ENCODE data around the gene PVALB. TPM values are rescaled to one million over a fixed set of nuclear protein-coding genes. Genes with fewer than 3 reads are reported as not detected.
A peak's percentile ranks its signal among the peaks of the same experiment; 100 is the strongest.

Gene PVALB
- total and polyA plus RNA-seq, 2 experiments from 2014 or later: not detected

DNA sequence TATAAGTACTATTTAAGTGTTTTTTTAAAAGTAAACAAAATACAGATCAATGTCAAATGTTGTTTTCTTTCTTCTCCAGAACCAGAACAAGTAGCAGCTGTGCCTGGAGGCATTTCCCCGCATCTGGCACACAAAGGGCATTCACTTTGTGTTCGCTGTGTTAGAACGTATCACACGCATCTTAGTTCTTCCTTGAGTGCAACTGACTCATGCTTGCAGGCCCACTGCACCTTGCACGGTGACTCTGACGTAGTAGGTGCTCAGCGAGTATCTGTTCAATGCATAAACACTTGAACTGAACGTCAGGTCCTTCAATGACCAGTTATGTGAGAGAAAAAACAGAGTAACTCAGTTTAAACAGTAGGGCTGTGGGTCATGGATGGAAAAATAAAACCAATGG is 44.4 kb downstream of the PVALB start:
- H3K36me3 ChIP-seq: no peaks in the 10 kb centered on the region
- H3K4me3 ChIP-seq: no peak overlapping the region
- H3K27ac ChIP-seq: no peak overlapping the region
- no peak for DNase-seq (ENCODE audit: low read depth in 1 of 2, low spot score in 1 of 2)
- TF ChIP-seq, protein P1, sequence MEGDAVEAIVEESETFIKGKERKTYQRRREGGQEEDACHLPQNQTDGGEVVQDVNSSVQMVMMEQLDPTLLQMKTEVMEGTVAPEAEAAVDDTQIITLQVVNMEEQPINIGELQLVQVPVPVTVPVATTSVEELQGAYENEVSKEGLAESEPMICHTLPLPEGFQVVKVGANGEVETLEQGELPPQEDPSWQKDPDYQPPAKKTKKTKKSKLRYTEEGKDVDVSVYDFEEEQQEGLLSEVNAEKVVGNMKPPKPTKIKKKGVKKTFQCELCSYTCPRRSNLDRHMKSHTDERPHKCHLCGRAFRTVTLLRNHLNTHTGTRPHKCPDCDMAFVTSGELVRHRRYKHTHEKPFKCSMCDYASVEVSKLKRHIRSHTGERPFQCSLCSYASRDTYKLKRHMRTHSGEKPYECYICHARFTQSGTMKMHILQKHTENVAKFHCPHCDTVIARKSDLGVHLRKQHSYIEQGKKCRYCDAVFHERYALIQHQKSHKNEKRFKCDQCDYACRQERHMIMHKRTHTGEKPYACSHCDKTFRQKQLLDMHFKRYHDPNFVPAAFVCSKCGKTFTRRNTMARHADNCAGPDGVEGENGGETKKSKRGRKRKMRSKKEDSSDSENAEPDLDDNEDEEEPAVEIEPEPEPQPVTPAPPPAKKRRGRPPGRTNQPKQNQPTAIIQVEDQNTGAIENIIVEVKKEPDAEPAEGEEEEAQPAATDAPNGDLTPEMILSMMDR (IDR thresholded peaks at IDR 0.05; ENCODE audit: low read depth, low read length): no peak
- no peaks in the 10 kb centered on the region for H3K27me3 ChIP-seq
- H3K9me3 ChIP-seq (ENCODE audit: low read depth): no peaks in the 10 kb centered on the region
- H3K4me1 ChIP-seq (ENCODE audit: low read depth): no peaks in the 10 kb centered on the region

DNA sequence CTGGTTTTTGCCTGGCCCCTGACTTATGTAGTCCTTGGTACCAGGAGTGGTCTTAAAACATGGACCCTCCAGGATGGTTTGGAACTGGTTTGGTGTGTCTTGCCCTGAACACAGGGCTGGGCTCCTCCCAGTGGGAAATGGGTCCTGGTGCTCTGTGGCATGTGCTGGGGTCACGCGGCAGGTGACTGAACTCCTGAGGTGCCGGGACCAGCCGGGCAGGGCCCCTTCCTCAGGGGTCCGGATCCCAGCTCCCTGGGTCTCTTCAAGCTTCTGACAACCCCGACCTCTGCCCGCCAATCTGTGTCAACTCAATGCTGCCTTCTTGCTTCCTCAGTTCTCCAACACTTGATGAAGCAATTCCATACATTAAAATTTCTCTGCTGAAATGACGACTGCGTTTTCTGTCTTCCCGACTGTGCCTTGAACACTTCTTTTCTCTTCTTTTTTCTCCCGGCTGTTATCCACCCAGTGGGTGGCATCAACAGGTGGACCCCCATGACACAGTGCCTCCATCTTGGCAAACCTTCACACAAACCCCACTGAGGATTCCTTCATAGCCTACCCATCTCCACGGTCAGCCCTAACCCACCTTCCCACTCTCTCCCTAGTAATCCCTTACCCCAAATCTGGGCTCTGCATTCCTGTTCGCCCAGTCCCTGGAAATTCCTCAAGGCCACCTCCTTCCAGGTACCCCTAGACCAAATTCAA is 45.3 kb downstream of the PVALB start:
- DNase-seq (ENCODE audit: low read depth in 1 of 2, low spot score in 1 of 2): no peak
- TF ChIP-seq, protein P1 (IDR thresholded peaks at IDR 0.05; ENCODE audit: low read depth, low read length): no peak
- no peaks in the 10 kb centered on the region for H3K9me3 ChIP-seq (ENCODE audit: low read depth)
- H3K36me3 ChIP-seq: no peaks in the 10 kb centered on the region
- no peak overlapping the region for H3K27ac ChIP-seq
- H3K27me3 ChIP-seq: no peaks in the 10 kb centered on the region
- H3K4me3 ChIP-seq: no peak overlapping the region
- H3K4me1 ChIP-seq (ENCODE audit: low read depth): no peaks in the 10 kb centered on the region

DNA sequence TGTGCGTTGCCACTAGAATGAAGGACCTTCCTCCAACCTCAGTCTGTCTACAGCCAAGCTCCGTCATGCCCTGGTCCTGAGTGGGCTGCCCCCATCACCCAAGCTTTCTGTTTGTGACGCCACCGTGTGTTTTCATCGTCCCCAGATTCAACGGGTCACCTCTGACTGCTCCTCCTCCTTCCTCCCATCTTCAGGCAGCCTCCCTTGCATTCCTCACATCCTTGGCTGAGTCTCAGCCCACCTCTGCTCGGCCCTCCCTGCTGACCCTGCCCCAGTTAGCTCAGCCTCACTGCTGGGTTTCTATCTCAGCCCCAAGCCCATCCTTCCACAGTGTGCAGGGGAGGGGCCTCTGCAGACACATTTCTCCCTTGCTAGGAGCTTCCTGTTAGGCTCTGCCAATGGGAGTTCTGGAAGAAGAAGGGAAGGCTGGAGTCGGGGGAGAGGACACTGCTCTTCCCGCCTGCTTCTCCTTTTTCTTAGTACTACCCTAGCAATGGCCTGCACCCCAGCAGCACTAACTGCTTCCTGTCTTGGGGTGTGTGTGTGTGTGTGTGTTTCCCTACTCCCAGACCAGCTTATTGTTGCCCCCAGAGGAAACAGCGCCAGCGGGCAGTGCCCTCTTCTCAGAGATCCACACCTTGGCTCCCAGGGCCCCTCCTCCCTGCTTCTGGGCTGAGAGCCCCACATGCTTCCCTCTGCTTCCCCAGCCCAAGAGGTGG is 46.2 kb downstream of the PVALB start:
- Histone ChIP-seq H3K27ac (no peak overlapping the region), H3K27me3 (no peaks in the 10 kb centered on the region), H3K9me3 (ENCODE audit: low read depth) (no peaks in the 10 kb centered on the region), H3K36me3 (no peaks in the 10 kb centered on the region), H3K4me1 (ENCODE audit: low read depth) (no peaks in the 10 kb centered on the region), H3K4me3 (no peak overlapping the region)
- TF ChIP-seq, protein P1 (IDR thresholded peaks at IDR 0.05; ENCODE audit: low read depth, low read length): no peak
- DNase-seq (ENCODE audit: low read depth in 1 of 2, low spot score in 1 of 2): peak in 1 of 2 donors; percentile 22

DNA sequence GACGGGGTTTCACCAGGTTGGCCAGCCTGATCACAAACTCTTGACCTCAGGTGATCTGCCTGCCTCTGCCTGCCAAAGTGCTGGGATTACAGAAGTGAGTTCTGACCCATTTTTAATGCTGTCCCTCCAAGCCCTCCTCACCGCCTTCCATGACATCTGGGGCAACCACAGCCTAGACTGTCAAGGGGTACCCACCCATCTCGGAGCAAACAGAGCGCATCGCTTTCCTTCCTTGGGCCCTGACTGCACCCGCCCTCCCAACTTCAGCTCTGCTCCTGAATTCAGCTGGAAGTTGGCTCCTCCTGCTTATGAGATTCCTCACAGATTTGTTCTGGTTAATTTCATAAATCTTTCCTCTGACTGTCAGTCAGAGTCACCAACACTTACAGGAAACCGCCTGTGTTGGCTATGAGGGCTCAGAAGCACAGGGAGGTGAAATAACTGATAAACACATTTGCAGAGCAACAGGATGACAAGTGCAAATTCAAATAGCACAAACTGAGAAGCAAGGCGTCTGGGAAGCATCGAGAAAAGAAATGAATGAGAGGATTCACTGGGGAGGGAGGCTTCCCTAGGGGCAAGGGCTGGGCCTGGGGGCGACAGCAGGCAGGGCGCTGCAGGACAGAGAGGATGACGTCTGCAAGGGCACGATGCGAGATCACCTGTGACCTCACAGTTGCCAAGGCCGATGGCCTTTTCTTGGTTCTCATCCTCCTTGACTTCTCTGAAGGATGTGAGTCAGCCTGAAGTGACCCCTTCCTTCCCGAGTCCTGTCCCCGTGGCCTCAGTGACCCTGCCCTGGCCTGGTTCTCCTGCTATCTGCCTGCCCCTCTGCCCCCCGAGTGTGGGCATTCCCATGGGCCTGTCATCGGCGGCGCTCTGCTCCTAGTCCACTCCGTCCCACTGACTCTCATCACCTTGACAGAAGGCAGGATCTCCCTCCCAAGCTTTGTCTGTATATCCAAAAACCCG is 47.0 kb downstream of the PVALB start:
- Histone ChIP-seq H3K36me3 (no peaks in the 10 kb centered on the region), H3K4me1 (ENCODE audit: low read depth) (no peaks in the 10 kb centered on the region), H3K4me3 (no peak overlapping the region), H3K27ac (no peak overlapping the region), H3K9me3 (ENCODE audit: low read depth) (no peaks in the 10 kb centered on the region), H3K27me3 (no peaks in the 10 kb centered on the region)
- no peak for DNase-seq (ENCODE audit: low read depth in 1 of 2, low spot score in 1 of 2)
- TF ChIP-seq, protein P1 (IDR thresholded peaks at IDR 0.05; ENCODE audit: low read depth, low read length): no peak

DNA sequence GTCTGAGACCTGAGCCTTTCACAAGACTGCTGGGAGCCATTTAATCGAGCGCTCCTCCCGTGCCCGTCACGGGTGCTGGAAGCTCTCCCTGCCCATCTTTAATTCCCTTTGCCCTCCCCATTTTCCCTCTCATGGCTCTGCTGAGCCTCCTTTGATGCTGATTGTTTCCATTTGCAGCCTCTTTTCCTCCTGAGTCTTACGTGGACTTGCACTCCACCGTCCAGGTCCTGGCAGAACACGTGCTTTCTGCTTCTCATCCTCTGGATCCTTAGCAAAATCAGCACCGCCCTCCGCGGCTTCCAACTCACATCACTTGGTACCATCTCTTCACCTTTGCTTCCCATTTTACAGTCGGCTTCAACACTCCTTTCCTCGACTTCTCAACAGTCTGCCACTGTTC is 48.2 kb downstream of the PVALB start:
- Histone ChIP-seq H3K27ac (no peak overlapping the region), H3K4me1 (ENCODE audit: low read depth) (no peaks in the 10 kb centered on the region), H3K4me3 (no peak overlapping the region), H3K9me3 (ENCODE audit: low read depth) (no peaks in the 10 kb centered on the region), H3K36me3 (no peaks in the 10 kb centered on the region), H3K27me3 (no peaks in the 10 kb centered on the region)
- TF ChIP-seq, protein P1 (IDR thresholded peaks at IDR 0.05; ENCODE audit: low read depth, low read length): no peak
- no peak for DNase-seq (ENCODE audit: low read depth in 1 of 2, low spot score in 1 of 2)

All from cardiac muscle cell (in vitro differentiated cells and primary cell).